ENCODE results near the gene PXT1. TPM values are rescaled to one million over a fixed set of nuclear protein-coding genes. Genes with fewer than 3 reads are reported as not detected.

PXT1 gene
- total RNA-seq, 1 experiment from 2014 or later, result not detected

GRCh38 chr6:36361071-36361470, 81.6 kb downstream of the PXT1 start:
- Histone ChIP-seq H3K9me2 (replicated peaks; ENCODE audit: insufficient read depth, low read length) (no peaks in the 10 kb centered on the region), H3K4me1 (ENCODE audit: low read length) (peaks cover 30% of the 10 kb centered on the region), H3K4me3 (ENCODE audit: low read length) (no peak overlapping the region), H3K27ac (ENCODE audit: low read length) (no peak overlapping the region), H3K79me2 (ENCODE audit: low read length) (no peaks in the 10 kb centered on the region), H2AFZ (ENCODE audit: low read length) (no peak overlapping the region), H3K27me3 (ENCODE audit: low read length) (no peaks in the 10 kb centered on the region), H3K9ac (ENCODE audit: low read length) (no peak overlapping the region), H4K20me1 (ENCODE audit: insufficient read depth, low read depth, low read length) (no peaks in the 10 kb centered on the region), H3K9me3 (ENCODE audit: low read length) (no peaks in the 10 kb centered on the region), H3K4me2 (ENCODE audit: low read depth, low read length, poor library complexity, severe bottlenecking) (no peak overlapping the region), H3K36me3 (ENCODE audit: insufficient read depth, low read length) (no peaks in the 10 kb centered on the region)
- no peak for DNase-seq

GRCh38 chr6:36360241-36361054, 82.2 kb downstream of the PXT1 start:
- Histone ChIP-seq H3K27me3 (ENCODE audit: low read length) (no peaks in the 10 kb centered on the region), H3K36me3 (ENCODE audit: insufficient read depth, low read length) (no peaks in the 10 kb centered on the region), H3K9me2 (replicated peaks; ENCODE audit: insufficient read depth, low read length) (no peaks in the 10 kb centered on the region), H3K4me3 (ENCODE audit: low read length) (no peak overlapping the region), H3K9ac (ENCODE audit: low read length) (no peak overlapping the region), H3K4me2 (ENCODE audit: low read depth, low read length, poor library complexity, severe bottlenecking) (peak overlapping the region; percentile 6), H4K20me1 (ENCODE audit: insufficient read depth, low read depth, low read length) (no peaks in the 10 kb centered on the region), H2AFZ (ENCODE audit: low read length) (peak overlapping the region; percentile 34; the same call in 1 of the 2 replicates), H3K27ac (ENCODE audit: low read length) (no peak overlapping the region), H3K4me1 (ENCODE audit: low read length) (peaks cover 30% of the 10 kb centered on the region), H3K79me2 (ENCODE audit: low read length) (no peaks in the 10 kb centered on the region), H3K9me3 (ENCODE audit: low read length) (no peaks in the 10 kb centered on the region)
- DNase-seq, result peak; percentile 93

- peak; percentile 69 for DNase-seq
- Histone ChIP-seq H4K20me1 (ENCODE audit: insufficient read depth, low read depth, low read length) (no peaks in the 10 kb centered on the region), H3K9ac (ENCODE audit: low read length) (peak overlapping the region; percentile 47), H3K27ac (ENCODE audit: low read length) (peak overlapping the region; percentile 72), H3K4me1 (ENCODE audit: low read length) (peaks cover 30% of the 10 kb centered on the region), H3K27me3 (ENCODE audit: low read length) (no peaks in the 10 kb centered on the region), H2AFZ (ENCODE audit: low read length) (peak overlapping the region; percentile 99), H3K36me3 (ENCODE audit: insufficient read depth, low read length) (no peaks in the 10 kb centered on the region), H3K4me3 (ENCODE audit: low read length) (peak overlapping the region; percentile 52), H3K9me3 (ENCODE audit: low read length) (no peaks in the 10 kb centered on the region), H3K9me2 (replicated peaks; ENCODE audit: insufficient read depth, low read length) (no peaks in the 10 kb centered on the region), H3K79me2 (ENCODE audit: low read length) (no peaks in the 10 kb centered on the region), H3K4me2 (ENCODE audit: low read depth, low read length, poor library complexity, severe bottlenecking) (peak overlapping the region; percentile 69)
Observed at GRCh38 chr6:36358226-36358915, 84.3 kb downstream of the PXT1 start.

GRCh38 chr6:36357872-36358225, 84.8 kb downstream of the PXT1 start:
- Histone ChIP-seq H3K27ac (ENCODE audit: low read length) (peak overlapping the region; percentile 72), H4K20me1 (ENCODE audit: insufficient read depth, low read depth, low read length) (no peaks in the 10 kb centered on the region), H3K36me3 (ENCODE audit: insufficient read depth, low read length) (no peaks in the 10 kb centered on the region), H3K9me2 (replicated peaks; ENCODE audit: insufficient read depth, low read length) (no peaks in the 10 kb centered on the region), H3K4me2 (ENCODE audit: low read depth, low read length, poor library complexity, severe bottlenecking) (peak overlapping the region; percentile 69), H3K9me3 (ENCODE audit: low read length) (no peaks in the 10 kb centered on the region), H3K27me3 (ENCODE audit: low read length) (no peaks in the 10 kb centered on the region), H2AFZ (ENCODE audit: low read length) (peak overlapping the region; percentile 99; the same call in 1 of the 2 replicates), H3K4me1 (ENCODE audit: low read length) (peaks cover 30% of the 10 kb centered on the region), H3K79me2 (ENCODE audit: low read length) (no peaks in the 10 kb centered on the region), H3K9ac (ENCODE audit: low read length) (peak overlapping the region; percentile 47; the same call in 1 of the 2 replicates), H3K4me3 (ENCODE audit: low read length) (no peak overlapping the region)
- DNase-seq, result no peak

DNA sequence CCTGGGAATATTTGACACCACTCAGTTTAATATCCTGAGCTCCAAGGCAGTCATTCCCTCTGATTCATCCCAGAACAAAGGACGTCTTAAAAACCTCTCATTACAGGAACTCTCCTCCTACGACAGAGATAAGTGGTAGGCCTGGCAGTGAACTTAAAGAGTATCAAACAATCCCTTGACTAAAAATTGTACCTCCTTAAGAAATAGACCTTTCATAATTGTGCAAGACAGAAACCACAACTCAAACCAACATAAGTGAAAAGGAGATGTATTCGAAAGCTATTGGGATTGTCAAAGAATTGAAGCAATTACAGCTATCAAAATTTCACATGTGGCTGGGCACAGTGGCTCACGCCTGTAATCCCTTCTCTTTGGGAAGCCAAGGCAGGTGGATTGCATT, 86.8 kb downstream of the PXT1 start:
- Histone ChIP-seq H2AFZ (ENCODE audit: low read length) (no peak overlapping the region), H3K79me2 (ENCODE audit: low read length) (no peaks in the 10 kb centered on the region), H3K27me3 (ENCODE audit: low read length) (no peaks in the 10 kb centered on the region), H3K4me1 (ENCODE audit: low read length) (peaks cover 29% of the 10 kb centered on the region), H3K36me3 (ENCODE audit: insufficient read depth, low read length) (no peaks in the 10 kb centered on the region), H3K9me3 (ENCODE audit: low read length) (peaks cover 3% of the 10 kb centered on the region; the same call in 1 of the 2 replicates), H4K20me1 (ENCODE audit: insufficient read depth, low read depth, low read length) (no peaks in the 10 kb centered on the region), H3K4me2 (ENCODE audit: low read depth, low read length, poor library complexity, severe bottlenecking) (no peak overlapping the region), H3K9me2 (replicated peaks; ENCODE audit: insufficient read depth, low read length) (no peaks in the 10 kb centered on the region), H3K4me3 (ENCODE audit: low read length) (no peak overlapping the region), H3K9ac (ENCODE audit: low read length) (no peak overlapping the region), H3K27ac (ENCODE audit: low read length) (no peak overlapping the region)
- no peak for DNase-seq

GRCh38 chr6:36353411-36353915, 89.2 kb downstream of the PXT1 start:
- DNase-seq, result no peak
- no peak overlapping the region for H3K4me3 ChIP-seq (ENCODE audit: low read length)
- H3K27me3 ChIP-seq (ENCODE audit: low read length), result no peaks in the 10 kb centered on the region
- H4K20me1 ChIP-seq (ENCODE audit: insufficient read depth, low read depth, low read length), result no peaks in the 10 kb centered on the region
- H2AFZ ChIP-seq (ENCODE audit: low read length), result no peak overlapping the region
- H3K36me3 ChIP-seq (ENCODE audit: insufficient read depth, low read length), result no peaks in the 10 kb centered on the region
- no peak overlapping the region for H3K27ac ChIP-seq (ENCODE audit: low read length)
- H3K4me2 ChIP-seq (ENCODE audit: low read depth, low read length, poor library complexity, severe bottlenecking), result no peak overlapping the region
- H3K4me1 ChIP-seq (ENCODE audit: low read length), result peaks cover 30% of the 10 kb centered on the region
- peaks cover 3% of the 10 kb centered on the region; the same call in 1 of the 2 replicates for H3K9me3 ChIP-seq (ENCODE audit: low read length)
- H3K9ac ChIP-seq (ENCODE audit: low read length), result no peak overlapping the region
- H3K79me2 ChIP-seq (ENCODE audit: low read length), result no peaks in the 10 kb centered on the region
- H3K9me2 ChIP-seq (replicated peaks; ENCODE audit: insufficient read depth, low read length), result no peaks in the 10 kb centered on the region

- no peak overlapping the region for H2AFZ ChIP-seq (ENCODE audit: low read length)
- H3K9ac ChIP-seq (ENCODE audit: low read length), result no peak overlapping the region
- no peak for DNase-seq
- peaks cover 3% of the 10 kb centered on the region; the same call in 1 of the 2 replicates for H3K9me3 ChIP-seq (ENCODE audit: low read length)
- peaks cover 21% of the 10 kb centered on the region for H3K4me1 ChIP-seq (ENCODE audit: low read length)
- H3K27ac ChIP-seq (ENCODE audit: low read length), result no peak overlapping the region
- no peaks in the 10 kb centered on the region for H3K9me2 ChIP-seq (replicated peaks; ENCODE audit: insufficient read depth, low read length)
- H3K36me3 ChIP-seq (ENCODE audit: insufficient read depth, low read length), result no peaks in the 10 kb centered on the region
- H3K27me3 ChIP-seq (ENCODE audit: low read length), result no peaks in the 10 kb centered on the region
- H3K4me3 ChIP-seq (ENCODE audit: low read length), result no peak overlapping the region
- no peak overlapping the region for H3K4me2 ChIP-seq (ENCODE audit: low read depth, low read length, poor library complexity, severe bottlenecking)
- no peaks in the 10 kb centered on the region for H3K79me2 ChIP-seq (ENCODE audit: low read length)
- H4K20me1 ChIP-seq (ENCODE audit: insufficient read depth, low read depth, low read length), result no peaks in the 10 kb centered on the region
Observed at GRCh38 chr6:36352477-36353157, 90.0 kb downstream of the PXT1 start.

All from Karpas-422 (cell line).